ENCODE data around the gene TTLL3.

The TTLL3 gene

DNA sequence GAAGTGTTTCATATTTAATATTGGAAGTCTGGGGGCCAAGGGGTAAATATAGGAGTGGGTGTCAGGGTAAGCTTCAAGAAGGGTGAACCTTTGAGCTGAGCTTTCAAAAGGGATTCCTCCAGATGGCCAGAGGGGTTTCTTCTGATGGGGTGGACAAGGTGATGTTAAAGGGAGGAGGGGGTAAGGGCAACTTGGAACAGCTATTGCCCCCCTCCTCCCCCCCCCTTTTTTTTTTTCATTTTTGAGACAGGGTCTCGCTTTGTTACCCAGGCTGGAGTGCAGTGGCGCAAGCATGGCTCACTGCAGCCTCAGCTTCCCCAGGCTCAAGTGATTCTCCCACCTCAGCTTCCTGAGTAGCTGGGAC is 2.1 kb upstream of the TTLL3 start:
- no peak for DNase-seq

DNA sequence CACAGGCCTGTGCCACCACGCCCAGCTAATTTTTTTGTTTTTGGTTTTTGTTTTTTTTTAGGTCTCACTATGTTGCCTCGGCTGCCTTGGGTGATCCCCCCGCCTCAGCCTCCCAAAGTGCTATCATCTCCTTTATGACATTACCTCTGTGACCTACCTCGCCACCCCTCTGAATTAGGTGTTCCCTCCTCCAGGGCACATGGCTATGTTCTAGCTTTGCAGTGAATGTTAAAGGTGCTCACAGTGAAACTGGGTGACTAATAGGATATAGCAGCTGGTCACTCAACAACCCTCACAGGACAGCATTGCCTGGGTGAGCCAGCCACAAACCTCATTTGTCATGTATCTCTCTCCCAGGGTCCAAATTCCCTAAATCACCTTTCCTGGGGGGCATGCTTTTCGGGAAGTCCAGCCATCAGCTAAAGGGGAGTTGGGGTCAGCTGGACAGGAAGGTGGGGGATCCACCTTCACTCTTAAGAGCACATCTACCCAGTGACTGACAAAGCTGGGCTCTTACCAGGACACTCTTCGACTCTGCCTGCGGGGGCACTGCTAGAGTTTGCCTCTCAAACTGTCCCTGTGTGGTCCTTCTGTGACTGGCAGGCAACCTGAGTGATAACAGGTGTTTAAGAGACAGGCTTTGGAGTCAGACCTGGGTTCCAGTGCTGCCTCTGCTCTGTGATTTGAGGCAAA is 1.6 kb upstream of the TTLL3 start:
- DNase-seq, result peak; percentile 8

GRCh38 chr3:9809239-9809614 is 835 bp upstream of the TTLL3 start:
- no peak for DNase-seq

DNA sequence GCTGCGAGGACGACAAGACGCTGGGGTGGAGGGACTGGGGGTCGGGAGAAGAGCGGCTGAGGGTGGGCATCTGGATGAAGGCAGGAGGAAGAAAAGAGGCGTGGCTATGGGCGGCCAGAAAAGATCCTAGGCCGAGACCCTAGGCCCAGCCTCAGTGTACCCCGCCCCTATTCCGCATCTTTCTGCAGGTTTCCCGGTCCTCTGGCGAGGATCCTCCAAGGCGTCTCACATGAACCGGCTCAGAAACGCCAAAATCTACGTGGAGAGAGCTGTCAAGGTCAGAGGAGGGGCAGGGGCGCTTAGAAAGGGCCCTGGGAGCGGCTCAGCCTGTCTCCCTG is 340 bp downstream of the TTLL3 start:
- no peak for DNase-seq

- DNase-seq, result no peak
Observed at GRCh38 chr3:9810846-9811245, 784 bp downstream of the TTLL3 start.

DNA sequence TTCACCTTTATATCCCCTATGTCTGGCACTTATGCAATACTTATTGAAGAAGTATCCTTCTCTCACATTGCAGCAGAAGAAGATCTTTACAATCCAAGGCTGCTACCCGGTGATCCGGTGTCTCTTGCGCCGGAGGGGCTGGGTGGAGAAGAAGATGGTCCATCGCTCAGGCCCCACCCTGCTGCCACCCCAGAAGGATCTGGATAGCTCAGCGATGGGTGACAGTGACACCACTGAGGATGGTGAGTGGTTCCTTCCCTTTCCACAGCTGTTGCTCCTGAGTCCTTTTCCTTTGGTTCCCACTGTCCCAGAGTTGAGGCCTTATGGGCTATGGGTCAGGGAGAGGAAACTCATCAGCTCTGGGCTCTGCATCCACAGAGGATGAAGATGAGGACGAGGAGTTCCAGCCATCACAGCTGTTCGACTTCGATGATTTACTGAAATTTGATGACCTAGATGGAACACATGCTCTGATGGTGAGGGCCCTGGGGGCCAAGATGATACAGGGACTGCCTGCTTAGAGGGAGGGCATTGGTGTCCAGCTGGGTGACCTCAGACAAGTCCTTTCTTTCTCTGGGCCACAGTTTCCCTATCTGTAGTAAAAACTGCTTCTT is 2.9 kb downstream of the TTLL3 start:
- DNase-seq, result no peak

DNA sequence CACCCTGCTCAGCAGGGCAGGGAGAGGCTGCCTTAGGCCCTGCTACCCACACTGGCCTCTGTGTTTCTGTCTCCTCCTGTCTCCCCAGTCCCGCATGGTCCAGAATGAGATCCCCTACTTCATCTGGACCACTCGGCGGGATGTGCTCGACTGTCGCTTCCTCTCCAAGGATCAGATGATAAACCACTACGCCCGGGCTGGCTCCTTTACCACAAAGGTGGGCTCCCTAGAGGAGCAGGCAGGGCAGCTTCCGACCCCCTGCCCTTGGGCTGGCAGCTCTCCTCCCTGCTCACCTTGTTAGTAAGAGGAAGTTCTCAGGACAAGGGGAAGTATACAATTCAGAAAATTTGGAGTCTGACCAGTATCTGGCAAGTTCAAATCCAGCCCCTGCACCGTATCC is 5.9 kb downstream of the TTLL3 start:
- DNase-seq, result no peak

GRCh38 chr3:9817436-9817835 is 7.4 kb downstream of the TTLL3 start:
- DNase-seq, result no peak

GRCh38 chr3:9818666-9819335 is 8.7 kb downstream of the TTLL3 start:
- no peak for DNase-seq

- DNase-seq, result no peak
Observed at GRCh38 chr3:9820543-9820942, 10.5 kb downstream of the TTLL3 start.

- no peak for DNase-seq
Observed at GRCh38 chr3:9820946-9821345, 10.9 kb downstream of the TTLL3 start.

- no peak for DNase-seq
Observed at GRCh38 chr3:9825451-9826040, 15.5 kb downstream of the TTLL3 start.

DNA sequence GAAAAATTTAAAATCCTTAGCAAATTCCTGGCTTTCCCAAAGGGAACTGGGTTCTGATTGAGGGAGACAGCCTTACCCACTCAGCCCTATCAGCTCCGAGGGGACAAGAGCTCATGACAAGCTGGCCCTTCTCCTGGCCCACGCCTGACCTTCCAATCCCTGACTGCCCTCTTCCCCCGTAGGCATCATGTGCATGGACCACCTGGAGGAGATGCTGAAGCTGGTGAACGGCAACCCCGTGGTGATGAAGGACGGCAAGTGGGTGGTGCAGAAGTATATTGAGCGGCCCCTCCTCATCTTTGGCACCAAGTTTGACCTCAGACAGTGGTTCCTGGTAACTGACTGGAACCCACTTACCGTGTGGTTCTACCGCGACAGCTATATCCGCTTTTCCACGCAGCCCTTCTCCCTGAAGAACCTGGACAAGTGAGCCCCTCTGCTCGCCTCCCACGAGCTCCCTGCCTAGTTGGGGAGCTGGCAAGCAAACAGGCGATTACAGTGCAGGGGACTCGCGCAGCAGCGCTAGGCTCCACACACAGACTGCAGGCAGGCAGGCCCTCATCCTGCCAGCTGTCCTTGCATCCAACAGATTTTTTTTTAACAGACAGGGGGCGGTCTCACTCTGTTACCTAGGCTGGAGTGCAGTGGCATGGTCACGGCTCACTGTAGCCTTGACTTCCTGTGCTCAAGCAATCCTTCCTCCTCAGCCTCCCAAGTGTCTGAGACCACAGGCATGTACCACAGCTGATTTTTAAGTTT is 16.9 kb downstream of the TTLL3 start:
- no peak for DNase-seq

GRCh38 chr3:9828801-9829755 is 19.0 kb downstream of the TTLL3 start:
- no peak for DNase-seq

GRCh38 chr3:9831253-9831652 is 21.2 kb downstream of the TTLL3 start:
- DNase-seq, result no peak

DNA sequence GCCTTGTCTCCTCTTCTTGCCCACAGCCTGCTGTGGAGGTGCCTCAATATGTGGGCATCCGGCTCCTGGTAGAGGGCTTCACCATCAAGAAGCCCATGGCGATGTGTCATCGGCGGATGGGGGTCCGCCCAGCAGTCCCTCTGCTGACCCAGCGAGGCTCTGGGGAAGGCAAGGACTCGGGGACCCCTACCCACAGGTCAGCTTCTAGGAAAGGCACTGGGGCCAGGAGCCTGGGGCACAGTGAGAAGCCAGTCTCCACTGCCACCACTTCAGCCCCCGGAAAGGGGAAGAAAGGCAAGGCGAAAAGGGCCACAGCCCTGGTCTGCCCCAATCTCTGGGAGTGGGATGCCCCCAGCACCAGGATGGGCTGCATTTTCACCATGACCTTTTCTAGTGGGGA is 23.0 kb downstream of the TTLL3 start:
- DNase-seq, result no peak

- DNase-seq, result no peak
Observed at GRCh38 chr3:9834520-9835380, 24.7 kb downstream of the TTLL3 start.

- no peak for DNase-seq
Observed at GRCh38 chr3:9837701-9838582, 27.9 kb downstream of the TTLL3 start.

GRCh38 chr3:9838856-9839255 is 28.8 kb downstream of the TTLL3 start:
- DNase-seq, result no peak

DNA sequence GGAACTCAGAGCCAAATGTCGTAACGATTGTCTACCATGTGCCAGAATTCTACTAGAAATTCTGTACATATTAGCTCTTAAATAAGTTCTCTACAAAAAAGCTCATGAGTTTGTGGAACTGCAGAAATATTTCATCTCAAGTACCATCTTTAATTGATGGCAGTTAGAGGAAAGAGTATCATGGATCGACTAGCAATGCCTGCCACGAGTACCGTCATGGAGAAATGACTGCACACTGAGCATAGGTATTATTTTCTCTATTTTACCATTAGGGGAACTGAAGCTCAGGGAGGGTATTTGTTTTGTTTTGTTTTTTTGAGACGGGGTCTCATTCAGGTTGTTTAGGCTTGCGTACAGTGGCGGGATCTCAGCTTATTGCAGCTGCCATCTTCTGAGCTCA is 31.0 kb downstream of the TTLL3 start:
- no peak for DNase-seq
